Breast epithelium (tissue), 4 donors: ENCODE results near the gene ZNF619. TPM values are rescaled to one million over a fixed set of nuclear protein-coding genes. Genes with fewer than 3 reads are reported as not detected.

Source experiments
- DNase-seq, 2 donors: peaks; one replicate each; pipeline ENCODE4 v3.0.0-alpha.2; 2019; ENCODE audit warnings: low spot score in 2 of 2
- H3K27ac ChIP-seq, 2 donors: fragments of 200-600 bp; sonication (generic) in 1 of 2; one replicate each; pipeline ENCODE4 v1.5.1; 2016 to 2019; ENCODE audit warnings: mild to moderate bottlenecking in 1 of 2
- H3K27me3 ChIP-seq, 2 donors: fragments of 200-600 bp; sonication (generic) in 1 of 2; one replicate each; pipeline versions ENCODE4 v1.5.1 to v1.6.0; 2017 to 2019; ENCODE audit warnings: control low read depth in 1 of 2, mild to moderate bottlenecking in 1 of 2
- H3K36me3 ChIP-seq: fragments of 200-600 bp; one replicate; pipeline ENCODE4 v1.5.1; 2019
- H3K4me1 ChIP-seq, 2 donors: fragments of 200-600 bp; sonication (generic); one replicate each; pipeline ENCODE4 v1.5.1; 2016 to 2019; ENCODE audit warnings: control low read depth in 1 of 2
- H3K4me3 ChIP-seq, 3 donors: fragments of 200-600 bp; sonication (generic); 1 replicate in 2 of 3; 2 replicates in 1 of 3; pipeline ENCODE4 v1.5.1; 2016 to 2019; ENCODE audit warnings: mild to moderate bottlenecking in 3 of 3, moderate library complexity in 2 of 3
- H3K9me3 ChIP-seq, 2 donors: fragments of 200-600 bp; sonication (generic) in 1 of 2; one replicate each; pipeline ENCODE4 v1.5.1; 2016 to 2019; ENCODE audit warnings: control low read depth in 1 of 2
- CTCF ChIP-seq, 3 donors: fragments of 450-650 bp; IDR thresholded peaks; one replicate each; pipeline ENCODE4 v1.5.1; 2016 to 2017; ENCODE audit warnings: antibody characterized with exemption in 3 of 3, mild to moderate bottlenecking in 3 of 3, moderate library complexity in 3 of 3
- POLR2A ChIP-seq: fragments of 450-650 bp; IDR thresholded peaks from one replicate; pipeline ENCODE4 v1.6.1; 2016; ENCODE audit warnings: antibody characterized with exemption, mild to moderate bottlenecking, moderate library complexity
- POLR2AphosphoS5 ChIP-seq, 3 donors: sonication (generic); formaldehyde crosslinking; IDR thresholded peaks; one replicate each; pipeline ENCODE4 v1.6.1; 2017; ENCODE audit warnings: antibody characterized with exemption in 3 of 3
- intact Hi-C: fragments of 100-400 bp; cut with DNase I; formaldehyde crosslinking; loops from one replicate; pipeline ENCODE4 v1.15.1; 2023; ENCODE audit warnings: low total_unique reads
- total RNA-seq, 3 donors: library from RNA; depleted of rRNA; stranded (reverse); fragments of >200 nt; gene quantifications; one replicate each; pipeline ENCODE4 v1.1.0, GENCODE V29; 2016

ZNF619 gene
- total RNA-seq, 3 donors from 2014 or later, result 4.8 to 8.3 (median 6.2) TPM

GRCh38 chr3:40518067-40518466 is 41.1 kb downstream of the ZNF619 start:
- H3K27me3 ChIP-seq, result no peaks in the 10 kb centered on the region
- no peaks in the 10 kb centered on the region for H3K4me1 ChIP-seq
- no peak overlapping the region for H3K4me3 ChIP-seq
- no peak for TF ChIP-seq CTCF (IDR thresholded peaks at IDR 0.05)
- no peak for TF ChIP-seq POLR2AphosphoS5 (IDR thresholded peaks at IDR 0.05)
- TF ChIP-seq POLR2A, result no peak
- no peak for DNase-seq
- H3K36me3 ChIP-seq, result no peaks in the 10 kb centered on the region
- intact Hi-C loops, result no loop called here
- H3K9me3 ChIP-seq, result no peaks in the 10 kb centered on the region
- no peak overlapping the region for H3K27ac ChIP-seq

- intact Hi-C loops, result no loop called here
- Histone ChIP-seq H3K4me1 (no peaks in the 10 kb centered on the region), H3K36me3 (no peaks in the 10 kb centered on the region), H3K27me3 (no peaks in the 10 kb centered on the region), H3K27ac (no peak overlapping the region), H3K4me3 (no peak overlapping the region), H3K9me3 (no peaks in the 10 kb centered on the region)
- TF ChIP-seq CTCF (IDR thresholded peaks at IDR 0.05) (no peak), POLR2AphosphoS5 (IDR thresholded peaks at IDR 0.05) (no peak), POLR2A (no peak)
- DNase-seq, result no peak
Measured at GRCh38 chr3:40518848-40519247, 41.9 kb downstream of the ZNF619 start.

GRCh38 chr3:40521254-40521653 is 44.3 kb downstream of the ZNF619 start:
- DNase-seq, result no peak
- Histone ChIP-seq H3K27ac (no peak overlapping the region), H3K4me3 (no peak overlapping the region), H3K9me3 (no peaks in the 10 kb centered on the region), H3K27me3 (no peaks in the 10 kb centered on the region), H3K4me1 (no peaks in the 10 kb centered on the region), H3K36me3 (no peaks in the 10 kb centered on the region)
- intact Hi-C loops, result no loop called here
- no peak for TF ChIP-seq POLR2A
- TF ChIP-seq POLR2AphosphoS5 (IDR thresholded peaks at IDR 0.05), result no peak
- no peak for TF ChIP-seq CTCF (IDR thresholded peaks at IDR 0.05)

- no peak for DNase-seq
- TF ChIP-seq CTCF (IDR thresholded peaks at IDR 0.05) (no peak), POLR2A (no peak), POLR2AphosphoS5 (IDR thresholded peaks at IDR 0.05) (no peak)
- Histone ChIP-seq H3K4me3 (peak overlapping the region in 1 of 3 donors; percentile 86), H3K9me3 (no peaks in the 10 kb centered on the region), H3K4me1 (no peaks in the 10 kb centered on the region), H3K36me3 (no peaks in the 10 kb centered on the region), H3K27ac (peak overlapping the region; percentile 93), H3K27me3 (no peaks in the 10 kb centered on the region)
- intact Hi-C loops, result no loop called here
Measured at GRCh38 chr3:40523781-40524180, 46.9 kb downstream of the ZNF619 start.

GRCh38 chr3:40524222-40524567 is 47.3 kb downstream of the ZNF619 start:
- intact Hi-C loops, result no loop called here
- no peak for DNase-seq
- TF ChIP-seq POLR2A, result no peak
- TF ChIP-seq CTCF (IDR thresholded peaks at IDR 0.05), result no peak
- no peak for TF ChIP-seq POLR2AphosphoS5 (IDR thresholded peaks at IDR 0.05)

More at GRCh38 chr3:40524222-40524567, 47.3 kb downstream of the ZNF619 start:
- H3K27ac ChIP-seq, result peak overlapping the region; percentile 93
- H3K4me1 ChIP-seq, result no peaks in the 10 kb centered on the region
- H3K9me3 ChIP-seq, result no peaks in the 10 kb centered on the region
- H3K36me3 ChIP-seq, result no peaks in the 10 kb centered on the region
- no peaks in the 10 kb centered on the region for H3K27me3 ChIP-seq
- H3K4me3 ChIP-seq, result peak overlapping the region; percentile 75 to 91 (median 86)
